Breast epithelium (tissue), 4 donors: ENCODE results near the gene GIPR. TPM values are rescaled to one million over a fixed set of nuclear protein-coding genes. Genes with fewer than 3 reads are reported as not detected.

Experiments
- DNase-seq, 2 donors: peaks; one replicate each; pipeline ENCODE4 v3.0.0-alpha.2; 2019; ENCODE audit warnings: low spot score in 2 of 2
- H3K27ac ChIP-seq, 2 donors: fragments of 200-600 bp; sonication (generic) in 1 of 2; one replicate each; pipeline ENCODE4 v1.5.1; 2016 to 2019; ENCODE audit warnings: mild to moderate bottlenecking in 1 of 2
- H3K27me3 ChIP-seq, 2 donors: fragments of 200-600 bp; sonication (generic) in 1 of 2; one replicate each; pipeline versions ENCODE4 v1.5.1 to v1.6.0; 2017 to 2019; ENCODE audit warnings: control low read depth in 1 of 2, mild to moderate bottlenecking in 1 of 2
- H3K36me3 ChIP-seq: fragments of 200-600 bp; one replicate; pipeline ENCODE4 v1.5.1; 2019
- H3K4me1 ChIP-seq, 2 donors: fragments of 200-600 bp; sonication (generic); one replicate each; pipeline ENCODE4 v1.5.1; 2016 to 2019; ENCODE audit warnings: control low read depth in 1 of 2
- H3K4me3 ChIP-seq, 3 donors: fragments of 200-600 bp; sonication (generic); 1 replicate in 2 of 3; 2 replicates in 1 of 3; pipeline ENCODE4 v1.5.1; 2016 to 2019; ENCODE audit warnings: mild to moderate bottlenecking in 3 of 3, moderate library complexity in 2 of 3
- H3K9me3 ChIP-seq, 2 donors: fragments of 200-600 bp; sonication (generic) in 1 of 2; one replicate each; pipeline ENCODE4 v1.5.1; 2016 to 2019; ENCODE audit warnings: control low read depth in 1 of 2
- CTCF ChIP-seq, 3 donors: fragments of 450-650 bp; IDR thresholded peaks; one replicate each; pipeline ENCODE4 v1.5.1; 2016 to 2017; ENCODE audit warnings: antibody characterized with exemption in 3 of 3, mild to moderate bottlenecking in 3 of 3, moderate library complexity in 3 of 3
- POLR2A ChIP-seq: fragments of 450-650 bp; IDR thresholded peaks from one replicate; pipeline ENCODE4 v1.6.1; 2016; ENCODE audit warnings: antibody characterized with exemption, mild to moderate bottlenecking, moderate library complexity
- POLR2AphosphoS5 ChIP-seq, 3 donors: sonication (generic); formaldehyde crosslinking; IDR thresholded peaks; one replicate each; pipeline ENCODE4 v1.6.1; 2017; ENCODE audit warnings: antibody characterized with exemption in 3 of 3
- intact Hi-C: fragments of 100-400 bp; cut with DNase I; formaldehyde crosslinking; loops from one replicate; pipeline ENCODE4 v1.15.1; 2023; ENCODE audit warnings: low total_unique reads
- total RNA-seq, 3 donors: library from RNA; depleted of rRNA; stranded (reverse); fragments of >200 nt; gene quantifications; one replicate each; pipeline ENCODE4 v1.1.0, GENCODE V29; 2016

GIPR gene
- total RNA-seq, 3 donors from 2014 or later, result 0.16 to 4.9 (median 4.8) TPM

DNA sequence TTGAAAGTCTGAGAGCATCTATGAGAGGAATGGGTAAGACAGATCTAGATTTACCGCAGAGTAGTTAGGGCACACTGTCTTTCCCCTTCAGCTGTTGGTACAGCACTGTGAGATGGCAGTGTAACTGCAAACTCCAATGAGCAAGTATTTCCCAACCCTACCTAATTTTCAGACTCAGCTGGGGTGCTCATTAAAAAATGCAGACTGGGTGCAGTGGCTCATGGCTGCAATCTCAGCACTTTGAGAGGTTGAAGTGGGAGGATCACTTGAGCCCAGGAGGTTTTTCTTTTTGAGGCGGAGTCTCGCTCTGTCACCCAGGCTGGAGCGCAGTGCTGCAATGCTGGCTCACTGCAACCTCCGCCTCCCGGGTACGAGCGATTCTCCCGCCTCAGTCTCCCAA is 37.1 kb downstream of the GIPR start:
- H3K27ac ChIP-seq, result no peak overlapping the region
- TF ChIP-seq POLR2A (no peak), CTCF (IDR thresholded peaks at IDR 0.05) (no peak), POLR2AphosphoS5 (IDR thresholded peaks at IDR 0.05) (no peak)
- H3K27me3 ChIP-seq, result no peaks in the 10 kb centered on the region
- H3K9me3 ChIP-seq, result no peaks in the 10 kb centered on the region
- no peaks in the 10 kb centered on the region for H3K36me3 ChIP-seq
- DNase-seq, result no peak
- intact Hi-C loops, result no loop called here
- no peak overlapping the region for H3K4me3 ChIP-seq
- no peaks in the 10 kb centered on the region for H3K4me1 ChIP-seq

DNA sequence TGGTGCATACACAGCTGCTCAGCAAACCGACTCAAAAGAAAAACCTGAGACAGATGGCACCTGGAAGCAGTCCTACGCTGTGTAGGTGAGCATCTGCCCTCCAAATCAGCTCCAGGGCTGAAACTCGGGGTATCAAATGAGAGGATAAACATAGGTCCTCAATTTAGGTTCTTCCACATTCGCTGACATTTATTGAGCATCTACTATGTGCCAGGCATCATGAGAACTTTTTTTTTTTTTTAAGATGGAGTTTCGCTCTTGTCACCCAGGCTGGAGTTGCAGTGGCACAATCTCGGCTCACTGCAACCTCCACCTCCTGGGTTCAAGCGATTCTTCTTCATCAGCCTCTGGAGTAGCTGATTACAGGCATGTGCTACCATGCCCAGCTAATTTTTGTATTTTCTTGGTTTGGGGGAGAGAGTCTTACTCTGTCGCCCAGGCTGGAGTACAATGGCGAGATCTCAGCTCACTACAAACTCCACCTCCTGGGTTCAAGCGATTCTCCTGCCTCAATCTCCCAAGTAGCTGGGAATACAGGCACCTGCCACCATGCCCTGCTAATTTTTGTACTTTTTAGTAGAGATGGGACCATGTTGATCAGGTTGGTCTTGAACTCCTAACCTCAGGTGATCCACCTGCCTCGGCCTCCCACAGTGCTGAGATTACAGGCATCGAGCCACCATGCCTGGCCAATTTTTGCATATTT is 37.8 kb downstream of the GIPR start:
- no peaks in the 10 kb centered on the region for H3K9me3 ChIP-seq
- no peaks in the 10 kb centered on the region for H3K36me3 ChIP-seq
- no peak overlapping the region for H3K4me3 ChIP-seq
- DNase-seq, result no peak
- intact Hi-C loops, result no loop called here
- H3K4me1 ChIP-seq, result no peaks in the 10 kb centered on the region
- H3K27ac ChIP-seq, result no peak overlapping the region
- no peaks in the 10 kb centered on the region for H3K27me3 ChIP-seq
- no peak for TF ChIP-seq POLR2AphosphoS5 (IDR thresholded peaks at IDR 0.05)
- TF ChIP-seq POLR2A, result no peak
- no peak for TF ChIP-seq CTCF (IDR thresholded peaks at IDR 0.05)

- DNase-seq, result no peak
- intact Hi-C loops, result loop anchor here (5.0 kb wide), 1 partner anchor 772 kb away; no protein-coding TSS in a partner anchor
- Histone ChIP-seq H3K27me3 (no peaks in the 10 kb centered on the region), H3K4me3 (no peak overlapping the region), H3K27ac (no peak overlapping the region), H3K9me3 (no peaks in the 10 kb centered on the region), H3K4me1 (no peaks in the 10 kb centered on the region), H3K36me3 (peaks cover 6% of the 10 kb centered on the region)
- no peak for TF ChIP-seq POLR2AphosphoS5 (IDR thresholded peaks at IDR 0.05)
- no peak for TF ChIP-seq CTCF (IDR thresholded peaks at IDR 0.05)
- TF ChIP-seq POLR2A, result no peak
Observed at GRCh38 chr19:45710356-45711130, 42.5 kb downstream of the GIPR start.

- H3K27ac ChIP-seq, result peak overlapping the region in 1 of 2 donors; percentile 19
- TF ChIP-seq POLR2AphosphoS5 (IDR thresholded peaks at IDR 0.05), result no peak
- no peak for TF ChIP-seq CTCF (IDR thresholded peaks at IDR 0.05)
- TF ChIP-seq POLR2A, result no peak
Observed at GRCh38 chr19:45711851-45712698, 44.1 kb downstream of the GIPR start.

More at GRCh38 chr19:45711851-45712698, 44.1 kb downstream of the GIPR start:
- H3K9me3 ChIP-seq, result no peaks in the 10 kb centered on the region
- no peak for DNase-seq
- H3K27me3 ChIP-seq, result no peaks in the 10 kb centered on the region
- peaks cover 6% of the 10 kb centered on the region for H3K36me3 ChIP-seq
- H3K4me1 ChIP-seq, result no peaks in the 10 kb centered on the region
- no peak overlapping the region for H3K4me3 ChIP-seq
- intact Hi-C loops, result loop anchor here (5.0 kb wide), 1 partner anchor 770 kb away; no protein-coding TSS in a partner anchor
